ENCODE measurements around the gene PAOX.
"Not testable (repeated sequence)": the region's sequence is repeated elsewhere in the genome, so short reads cannot be mapped to it uniquely, and the experiment has no call there.

PAOX gene

DNA sequence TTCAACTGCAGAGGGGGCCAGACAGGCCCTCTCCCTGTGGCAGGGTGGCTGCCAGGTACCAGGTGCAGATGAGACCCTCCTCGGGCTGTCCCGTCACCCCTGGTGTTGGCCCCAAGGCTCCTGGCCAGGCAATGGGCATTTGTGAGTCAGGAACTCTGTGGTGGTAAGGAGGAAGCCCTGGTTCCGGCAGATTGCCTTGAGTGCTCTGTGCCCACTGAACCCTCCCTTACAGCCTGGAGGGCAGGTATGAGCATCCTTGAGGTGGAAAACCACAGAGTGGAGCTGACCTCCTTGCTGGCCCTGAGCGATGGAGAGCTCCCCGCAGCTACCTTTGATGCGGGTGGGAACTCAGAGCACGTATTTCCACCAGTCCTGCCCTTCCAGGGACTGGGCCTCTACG, 2.0 kb downstream of the PAOX start:
- Histone ChIP-seq H3K4me1 (ENCODE audit: control insufficient read depth, insufficient read depth, low read length) (peaks cover 4% of the 10 kb centered on the region), H3K36me3 (ENCODE audit: insufficient read depth, low read length) (no peaks in the 10 kb centered on the region), H3K4me2 (ENCODE audit: low read length) (no peak overlapping the region), H3K27me3 (ENCODE audit: control insufficient read depth, insufficient read depth, low read length) (no peaks in the 10 kb centered on the region), H3K4me3 (ENCODE audit: low read length) (no peak overlapping the region), H3K9ac (ENCODE audit: low read depth, low read length) (no peak overlapping the region), H3K9me3 (replicated peaks; ENCODE audit: low read length) (no peaks in the 10 kb centered on the region)

DNA sequence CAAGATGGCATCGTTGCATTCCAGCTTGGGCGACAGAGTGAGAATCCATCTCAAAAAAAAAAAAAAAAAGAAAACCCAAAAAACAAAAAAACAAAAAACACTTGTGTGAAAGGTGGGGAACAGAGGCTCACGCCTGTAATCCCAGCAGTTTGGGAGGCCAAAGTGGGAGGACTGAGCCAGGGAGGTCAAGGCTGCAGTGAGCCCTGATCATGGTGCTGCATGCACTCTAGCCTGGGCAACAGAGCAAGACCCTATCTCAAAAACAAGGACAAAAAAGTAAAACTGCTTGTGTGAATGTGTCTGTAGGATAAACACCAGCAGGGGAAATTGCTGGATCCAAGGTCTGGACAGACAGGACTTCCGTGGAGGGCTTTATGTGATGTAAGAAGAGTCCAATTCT, 4.5 kb downstream of the PAOX start:
- Histone ChIP-seq H3K9ac (ENCODE audit: low read depth, low read length) (no peak overlapping the region), H3K4me3 (ENCODE audit: low read length) (no peak overlapping the region), H3K36me3 (ENCODE audit: insufficient read depth, low read length) (no peaks in the 10 kb centered on the region), H3K27me3 (ENCODE audit: control insufficient read depth, insufficient read depth, low read length) (no peaks in the 10 kb centered on the region), H3K9me3 (replicated peaks; ENCODE audit: low read length) (no peaks in the 10 kb centered on the region), H3K4me2 (ENCODE audit: low read length) (no peak overlapping the region), H3K4me1 (ENCODE audit: control insufficient read depth, insufficient read depth, low read length) (peaks cover 4% of the 10 kb centered on the region)

DNA sequence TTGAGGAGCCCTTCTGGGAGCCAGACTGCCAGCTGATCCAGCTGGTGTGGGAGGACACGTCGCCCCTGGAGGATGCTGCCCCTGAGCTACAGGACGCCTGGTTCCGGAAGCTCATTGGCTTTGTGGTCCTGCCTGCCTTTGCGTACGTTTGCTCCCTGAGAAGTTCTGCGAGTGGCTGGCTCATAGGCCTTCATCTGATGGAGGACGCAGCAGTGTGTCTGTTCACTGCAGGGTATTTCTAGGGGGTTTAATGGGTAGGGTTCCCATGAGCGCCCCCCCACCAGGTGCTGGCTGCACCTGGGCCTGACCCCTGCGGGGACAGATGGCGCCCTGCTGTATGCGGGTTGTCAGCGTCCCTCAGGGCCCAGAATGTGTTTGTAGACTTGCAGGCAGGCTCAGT, 5.0 kb downstream of the PAOX start:
- Histone ChIP-seq H3K4me3 (ENCODE audit: low read length) (no peak overlapping the region), H3K4me1 (ENCODE audit: control insufficient read depth, insufficient read depth, low read length) (peaks cover 4% of the 10 kb centered on the region), H3K36me3 (ENCODE audit: insufficient read depth, low read length) (no peaks in the 10 kb centered on the region), H3K27me3 (ENCODE audit: control insufficient read depth, insufficient read depth, low read length) (no peaks in the 10 kb centered on the region), H3K9me3 (replicated peaks; ENCODE audit: low read length) (no peaks in the 10 kb centered on the region), H3K4me2 (ENCODE audit: low read length) (no peak overlapping the region), H3K9ac (ENCODE audit: low read depth, low read length) (no peak overlapping the region)

DNA sequence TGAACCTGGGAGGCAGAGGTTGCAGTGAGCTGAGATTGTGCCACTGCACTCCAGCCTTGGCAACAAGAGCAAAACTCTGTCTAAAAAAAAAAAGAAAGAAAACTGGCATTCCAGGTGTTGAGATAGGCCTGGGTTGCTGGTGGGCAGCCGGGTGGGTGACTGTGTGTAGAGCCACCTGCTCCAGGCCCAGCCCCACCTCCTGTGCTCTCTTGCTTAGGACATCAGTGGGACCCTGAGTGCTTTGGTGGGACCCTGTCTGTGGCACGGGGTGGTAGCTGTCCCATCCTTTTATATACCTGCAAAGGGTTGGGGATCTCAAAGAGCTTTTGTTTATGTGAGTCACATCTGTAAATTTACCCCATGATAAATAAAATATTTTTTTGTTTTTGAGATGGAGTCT, 6.2 kb downstream of the PAOX start:
- Histone ChIP-seq H3K9ac (ENCODE audit: low read depth, low read length) (no peak overlapping the region), H3K9me3 (replicated peaks; ENCODE audit: low read length) (no peaks in the 10 kb centered on the region), H3K36me3 (ENCODE audit: insufficient read depth, low read length) (no peaks in the 10 kb centered on the region), H3K4me2 (ENCODE audit: low read length) (no peak overlapping the region), H3K4me1 (ENCODE audit: control insufficient read depth, insufficient read depth, low read length) (no peaks in the 10 kb centered on the region), H3K27me3 (ENCODE audit: control insufficient read depth, insufficient read depth, low read length) (no peaks in the 10 kb centered on the region), H3K4me3 (ENCODE audit: low read length) (no peak overlapping the region)

DNA sequence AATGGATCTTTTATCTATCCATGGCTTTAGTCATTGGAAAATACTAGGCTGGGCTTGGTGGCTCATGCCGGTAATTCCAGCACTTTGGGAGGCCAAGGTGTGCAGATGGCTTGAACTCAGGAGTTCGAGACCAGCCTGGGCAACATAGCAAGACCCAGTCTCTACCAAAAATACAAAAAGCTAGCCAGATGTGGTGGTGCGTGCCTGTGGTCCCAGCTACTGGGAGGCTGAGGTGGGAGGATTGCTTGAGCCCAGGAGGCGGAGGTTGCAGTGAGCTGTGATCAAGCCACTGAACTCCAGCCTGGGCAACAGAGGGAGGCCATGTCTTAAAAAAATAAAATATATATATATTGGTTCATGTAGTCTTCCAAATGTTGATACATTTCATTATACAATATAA, 7.9 kb downstream of the PAOX start:
- not testable (repeated sequence) for H3K9ac ChIP-seq (ENCODE audit: low read depth, low read length); H3K4me3 ChIP-seq (ENCODE audit: low read length); H3K4me2 ChIP-seq (ENCODE audit: low read length); H3K4me1 ChIP-seq (ENCODE audit: control insufficient read depth, insufficient read depth, low read length); H3K27me3 ChIP-seq (ENCODE audit: control insufficient read depth, insufficient read depth, low read length); H3K36me3 ChIP-seq (ENCODE audit: insufficient read depth, low read length); H3K9me3 ChIP-seq (replicated peaks; ENCODE audit: low read length)

DNA sequence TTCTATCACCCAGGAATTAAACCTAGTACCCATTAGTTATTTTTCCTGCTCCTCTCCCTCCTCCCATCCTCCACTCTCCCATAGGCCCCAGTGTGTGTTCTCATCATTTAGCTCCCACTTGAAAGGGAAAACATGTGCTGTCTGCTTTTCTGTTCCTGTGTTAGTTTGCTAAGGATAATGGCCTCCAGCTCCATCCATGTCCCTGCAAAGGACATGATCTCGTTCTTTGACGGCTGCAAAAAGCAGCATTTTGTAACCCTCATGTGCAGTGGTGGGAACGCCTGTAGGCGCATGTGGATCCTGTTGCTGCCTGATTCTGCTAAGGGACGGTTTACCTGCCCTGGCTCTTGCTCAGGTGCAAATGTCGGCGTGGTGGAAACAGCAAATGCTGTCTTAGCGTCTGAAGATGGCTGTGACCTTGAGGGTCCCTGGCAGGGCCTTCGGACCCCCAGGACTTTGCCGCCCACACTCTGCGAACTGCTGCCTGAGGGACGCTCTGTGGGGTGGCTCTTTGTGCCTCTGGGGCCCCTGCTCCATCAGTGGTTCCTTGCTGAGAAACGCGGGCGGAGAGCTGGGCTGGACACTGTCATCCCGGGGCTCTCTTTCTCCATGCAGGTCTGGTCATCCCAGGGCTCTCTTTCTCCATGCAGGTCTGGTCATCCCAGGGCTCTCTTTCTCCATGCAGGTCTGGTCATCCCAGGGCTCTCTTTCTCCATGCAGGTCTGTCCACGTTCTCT, 9.3 kb downstream of the PAOX start:
- Histone ChIP-seq H3K4me2 (ENCODE audit: low read length) (no peak overlapping the region), H3K27me3 (ENCODE audit: control insufficient read depth, insufficient read depth, low read length) (no peaks in the 10 kb centered on the region), H3K4me1 (ENCODE audit: control insufficient read depth, insufficient read depth, low read length) (no peaks in the 10 kb centered on the region), H3K36me3 (ENCODE audit: insufficient read depth, low read length) (peaks cover 2% of the 10 kb centered on the region), H3K9ac (ENCODE audit: low read depth, low read length) (no peak overlapping the region), H3K4me3 (ENCODE audit: low read length) (no peak overlapping the region), H3K9me3 (replicated peaks; ENCODE audit: low read length) (no peaks in the 10 kb centered on the region)

DNA sequence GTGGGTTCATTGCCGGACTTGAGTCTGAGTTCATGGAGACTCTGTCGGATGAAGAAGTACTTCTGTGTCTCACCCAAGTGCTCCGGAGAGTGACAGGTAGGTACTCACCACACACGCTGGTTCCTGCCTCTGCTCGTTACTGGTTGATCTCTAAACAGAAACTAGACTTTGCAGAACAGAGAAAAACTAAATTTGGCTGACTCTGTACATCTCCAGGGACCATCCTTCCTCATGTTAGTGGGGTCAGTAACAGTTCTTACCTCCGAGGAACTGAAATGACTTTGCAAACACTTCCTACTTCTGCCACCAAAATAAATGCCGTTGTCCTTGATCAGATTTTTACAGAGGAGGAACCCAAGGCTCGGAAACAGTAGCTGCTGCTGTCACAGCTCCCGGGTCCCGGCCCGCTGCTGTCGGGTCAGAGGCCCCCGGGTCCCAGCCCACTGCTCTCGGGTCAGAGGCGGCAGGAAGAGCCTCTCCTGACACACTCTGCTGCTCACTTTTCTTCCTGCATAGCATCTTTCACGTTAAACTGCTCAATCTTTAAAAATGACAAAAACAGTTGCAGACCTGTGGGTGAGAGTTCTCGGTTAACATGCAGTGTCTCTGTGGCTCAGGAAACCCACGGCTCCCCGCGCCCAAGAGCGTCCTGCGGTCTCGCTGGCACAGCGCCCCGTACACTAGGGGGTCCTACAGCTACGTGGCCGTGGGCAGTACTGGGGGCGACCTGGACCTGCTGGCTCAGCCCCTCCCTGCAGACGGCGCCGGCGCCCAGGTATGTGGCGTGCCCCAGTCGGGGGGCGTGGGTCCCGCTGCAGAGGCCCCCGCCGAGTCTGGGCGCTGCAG, 10.1 kb downstream of the PAOX start:
- H3K36me3 ChIP-seq (ENCODE audit: insufficient read depth, low read length): peaks cover 2% of the 10 kb centered on the region
- no peak overlapping the region for H3K4me3 ChIP-seq (ENCODE audit: low read length)
- no peaks in the 10 kb centered on the region for H3K9me3 ChIP-seq (replicated peaks; ENCODE audit: low read length)
- H3K4me1 ChIP-seq (ENCODE audit: control insufficient read depth, insufficient read depth, low read length): peaks cover 2% of the 10 kb centered on the region
- H3K9ac ChIP-seq (ENCODE audit: low read depth, low read length): no peak overlapping the region
- H3K4me2 ChIP-seq (ENCODE audit: low read length): no peak overlapping the region
- no peaks in the 10 kb centered on the region for H3K27me3 ChIP-seq (ENCODE audit: control insufficient read depth, insufficient read depth, low read length)

DNA sequence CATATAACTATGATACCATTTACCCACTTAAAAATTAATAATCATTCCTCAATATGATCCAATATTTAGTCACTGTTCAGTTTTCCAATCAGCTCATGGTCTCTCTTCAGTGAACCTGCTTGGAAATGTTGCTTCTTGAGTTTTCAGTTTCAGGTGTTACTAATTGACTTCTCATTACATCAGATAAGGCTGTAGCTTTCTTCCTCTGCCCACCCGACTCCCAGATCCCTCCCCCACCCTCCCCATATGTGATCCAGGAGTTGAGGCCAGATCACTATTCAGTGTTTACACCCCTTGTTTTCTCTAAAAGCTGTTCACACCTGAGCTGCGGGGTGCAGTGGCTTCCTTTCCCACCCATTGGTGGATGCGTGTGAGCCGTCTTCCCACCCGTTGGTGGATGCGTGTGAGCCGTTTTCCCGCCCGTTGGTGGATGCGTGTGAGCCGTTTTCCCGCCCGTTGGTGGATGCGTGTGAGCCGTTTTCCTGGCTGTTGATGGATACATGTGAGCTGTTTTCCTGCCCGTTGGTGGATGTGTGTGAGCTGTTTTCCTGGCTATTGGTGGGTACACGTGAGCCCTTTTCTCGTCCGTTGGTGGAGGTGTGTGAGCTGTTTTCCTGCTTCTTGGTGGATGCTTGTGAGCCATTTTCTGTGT, 11.7 kb downstream of the PAOX start:
- Histone ChIP-seq H3K4me2 (ENCODE audit: low read length) (no peak overlapping the region), H3K4me3 (ENCODE audit: low read length) (no peak overlapping the region), H3K27me3 (ENCODE audit: control insufficient read depth, insufficient read depth, low read length) (no peaks in the 10 kb centered on the region), H3K36me3 (ENCODE audit: insufficient read depth, low read length) (peaks cover 2% of the 10 kb centered on the region), H3K9me3 (replicated peaks; ENCODE audit: low read length) (no peaks in the 10 kb centered on the region), H3K9ac (ENCODE audit: low read depth, low read length) (no peak overlapping the region), H3K4me1 (ENCODE audit: control insufficient read depth, insufficient read depth, low read length) (peaks cover 8% of the 10 kb centered on the region)

DNA sequence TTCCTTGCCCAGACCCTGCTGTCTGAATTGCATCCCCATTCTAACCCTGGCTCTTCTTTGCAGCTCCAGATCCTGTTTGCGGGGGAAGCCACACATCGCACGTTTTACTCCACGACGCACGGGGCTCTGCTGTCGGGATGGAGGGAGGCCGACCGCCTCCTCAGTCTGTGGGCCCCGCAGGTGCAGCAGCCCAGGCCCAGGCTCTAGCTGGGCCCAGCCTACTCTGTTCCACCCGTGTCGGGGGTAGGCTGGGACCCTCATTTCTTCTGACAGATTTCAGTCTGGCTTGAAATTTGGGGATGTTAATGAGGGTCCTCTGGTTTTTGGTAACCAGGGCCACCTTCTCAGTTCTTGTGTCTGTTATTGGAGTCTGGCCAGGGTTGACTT, 12.2 kb downstream of the PAOX start:
- H3K36me3 ChIP-seq (ENCODE audit: insufficient read depth, low read length): peaks cover 2% of the 10 kb centered on the region
- no peaks in the 10 kb centered on the region for H3K27me3 ChIP-seq (ENCODE audit: control insufficient read depth, insufficient read depth, low read length)
- no peak overlapping the region for H3K9ac ChIP-seq (ENCODE audit: low read depth, low read length)
- no peak overlapping the region for H3K4me2 ChIP-seq (ENCODE audit: low read length)
- H3K4me1 ChIP-seq (ENCODE audit: control insufficient read depth, insufficient read depth, low read length): peaks cover 10% of the 10 kb centered on the region
- H3K9me3 ChIP-seq (replicated peaks; ENCODE audit: low read length): no peaks in the 10 kb centered on the region
- no peak overlapping the region for H3K4me3 ChIP-seq (ENCODE audit: low read length)

DNA sequence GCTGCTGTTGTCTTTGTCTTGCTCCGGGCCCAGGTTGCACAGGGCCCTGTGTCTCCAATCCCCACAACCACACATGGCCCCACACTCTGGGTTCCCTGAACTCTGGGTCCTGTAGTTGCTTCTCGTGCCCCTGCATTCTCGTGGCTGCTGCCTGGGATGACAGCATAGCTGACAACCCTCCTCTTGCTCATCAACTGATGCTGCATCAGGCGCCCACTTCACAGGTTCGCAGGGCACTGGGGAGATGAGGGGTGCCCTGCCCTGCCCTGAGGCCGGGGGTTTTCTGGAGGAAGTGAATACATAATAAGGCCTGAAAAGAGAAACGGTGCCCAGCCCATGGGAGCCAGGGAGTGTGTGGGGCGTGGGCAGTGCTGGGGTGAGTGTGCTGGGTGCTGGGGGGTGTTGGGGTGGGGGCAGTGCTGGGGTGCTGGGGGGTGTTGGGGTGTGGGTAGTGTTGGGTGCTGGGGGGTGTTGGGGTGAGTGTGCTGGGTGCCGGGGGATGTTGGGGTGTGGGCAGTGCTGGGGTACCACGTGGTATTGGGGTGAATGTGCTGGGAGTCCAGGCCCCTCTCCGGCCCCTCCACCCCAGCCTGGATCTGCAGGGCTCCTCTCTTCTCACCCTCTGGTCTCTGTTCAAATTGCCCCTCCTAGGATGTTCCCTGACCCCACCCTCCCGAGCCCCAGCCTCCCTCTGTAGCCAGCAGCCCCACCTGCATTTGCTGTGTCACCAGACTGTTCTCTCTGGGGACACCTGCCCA, 12.9 kb downstream of the PAOX start:
- H3K36me3 ChIP-seq (ENCODE audit: insufficient read depth, low read length): peaks cover 4% of the 10 kb centered on the region
- H3K4me1 ChIP-seq (ENCODE audit: control insufficient read depth, insufficient read depth, low read length): peaks cover 10% of the 10 kb centered on the region
- H3K27me3 ChIP-seq (ENCODE audit: control insufficient read depth, insufficient read depth, low read length): no peaks in the 10 kb centered on the region
- no peak overlapping the region for H3K4me2 ChIP-seq (ENCODE audit: low read length)
- H3K9ac ChIP-seq (ENCODE audit: low read depth, low read length): no peak overlapping the region
- H3K9me3 ChIP-seq (replicated peaks; ENCODE audit: low read length): no peaks in the 10 kb centered on the region
- H3K4me3 ChIP-seq (ENCODE audit: low read length): no peak overlapping the region

DNA sequence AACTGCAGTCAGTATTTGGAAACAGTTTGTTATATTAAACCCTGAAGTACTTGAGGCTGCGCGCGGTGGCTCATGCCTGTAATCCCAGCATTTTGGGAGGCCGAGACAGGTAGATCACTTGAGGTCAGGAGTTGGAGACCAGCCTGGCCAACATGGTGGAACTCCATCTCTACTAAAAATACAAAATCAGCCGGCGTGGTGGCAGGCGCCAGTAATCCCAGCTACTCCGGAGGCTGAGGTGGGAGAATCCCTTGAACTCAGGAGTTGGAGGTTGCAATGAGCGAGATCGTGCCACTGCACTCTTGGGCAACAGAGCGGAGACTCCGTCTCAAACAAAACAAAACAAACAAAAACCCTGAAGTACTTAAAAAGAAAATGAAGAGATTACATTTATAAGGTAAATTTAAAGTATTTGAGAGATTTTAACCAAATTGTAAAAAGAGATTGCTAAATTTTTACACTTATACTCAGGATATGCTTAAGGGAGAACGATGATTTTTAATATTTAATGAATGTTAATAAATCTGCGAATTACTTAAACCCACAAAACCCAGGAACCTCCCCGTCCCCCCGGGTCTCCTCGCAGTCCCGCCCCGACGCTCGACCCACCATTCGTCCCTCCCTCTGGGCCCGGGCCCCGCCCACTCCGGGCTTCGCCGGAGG, 14.5 kb downstream of the PAOX start:
- Histone ChIP-seq H3K36me3 (ENCODE audit: insufficient read depth, low read length) (peaks cover 16% of the 10 kb centered on the region), H3K4me1 (ENCODE audit: control insufficient read depth, insufficient read depth, low read length) (peaks cover 10% of the 10 kb centered on the region), H3K4me3 (ENCODE audit: low read length) (peak overlapping the region; percentile 99), H3K9me3 (replicated peaks; ENCODE audit: low read length) (no peaks in the 10 kb centered on the region), H3K4me2 (ENCODE audit: low read length) (peak overlapping the region; percentile 80), H3K9ac (ENCODE audit: low read depth, low read length) (peak overlapping the region; percentile 97), H3K27me3 (ENCODE audit: control insufficient read depth, insufficient read depth, low read length) (no peaks in the 10 kb centered on the region)

Measured in skeletal muscle satellite cell (primary cell).